Measurements from ENCODE around the gene CLEC11A.
"Not testable (repeated sequence)": the region's sequence is repeated elsewhere in the genome, so short reads cannot be mapped to it uniquely, and the experiment has no call there.

CLEC11A gene

GRCh38 chr19:50756244-50756643 lies 33.1 kb downstream of the CLEC11A start:
- DNase-seq (ENCODE audit: low spot score): not testable (repeated sequence)

- not testable (repeated sequence) for DNase-seq (ENCODE audit: low spot score)
These were observed 34.5 kb downstream of the CLEC11A start for GRCh38 chr19:50757624-50758023.

GRCh38 chr19:50759076-50759475 lies 35.9 kb downstream of the CLEC11A start:
- not testable (repeated sequence) for DNase-seq (ENCODE audit: low spot score)

GRCh38 chr19:50759886-50760285 lies 36.7 kb downstream of the CLEC11A start:
- no peak for DNase-seq (ENCODE audit: low spot score)

- DNase-seq (ENCODE audit: low spot score): not testable (repeated sequence)
These were observed 38.3 kb downstream of the CLEC11A start for GRCh38 chr19:50761501-50761900.

GRCh38 chr19:50763521-50763920 lies 40.4 kb downstream of the CLEC11A start:
- not testable (repeated sequence) for DNase-seq (ENCODE audit: low spot score)

- no peak for DNase-seq (ENCODE audit: low spot score)
These were observed 41.2 kb downstream of the CLEC11A start for GRCh38 chr19:50764409-50764808.

- DNase-seq (ENCODE audit: low spot score): not testable (repeated sequence)
These were observed 43.6 kb downstream of the CLEC11A start for GRCh38 chr19:50766746-50767145.

- DNase-seq (ENCODE audit: low spot score): not testable (repeated sequence)
These were observed 44.1 kb downstream of the CLEC11A start for GRCh38 chr19:50767263-50767662.

GRCh38 chr19:50768277-50768676 lies 45.1 kb downstream of the CLEC11A start:
- DNase-seq (ENCODE audit: low spot score): no peak

GRCh38 chr19:50770164-50770563 lies 47.0 kb downstream of the CLEC11A start, which contains the start of gene GPR32:
Gene GPR32 (plus strand): TSS chr19:50770464. CDS start chr19:50770601, 137 bp downstream.
- not testable (repeated sequence) for DNase-seq (ENCODE audit: low spot score)

GRCh38 chr19:50770888-50771287 lies 47.7 kb downstream of the CLEC11A start:
- no peak for DNase-seq (ENCODE audit: low spot score)

- DNase-seq (ENCODE audit: low spot score): no peak
These were observed 49.3 kb downstream of the CLEC11A start for GRCh38 chr19:50772476-50772875.

GRCh38 chr19:50772912-50773311 lies 49.7 kb downstream of the CLEC11A start:
- DNase-seq (ENCODE audit: low spot score): not testable (repeated sequence)

GRCh38 chr19:50773454-50773853 lies 50.3 kb downstream of the CLEC11A start:
- DNase-seq (ENCODE audit: low spot score): not testable (repeated sequence)

All from pons (tissue), 1 donor.